Right lobe of liver (tissue), 6 donors: ENCODE measurements around the gene ZNF189. TPM values are rescaled to one million over a fixed set of nuclear protein-coding genes. Genes with fewer than 3 reads are reported as not detected.

Experiments used
- ATAC-seq, 4 donors: fragments of 200-7000 bp; cut with Tn5 transposase; one replicate each; pipeline ENCODE4 v1.9.1; 2020; ENCODE audit warnings: mild to moderate bottlenecking in 4 of 4, moderate library complexity in 4 of 4
- DNase-seq, 3 donors: peaks; one replicate each; pipeline ENCODE4 v3.0.0-alpha.2; 2020
- H3K27ac ChIP-seq, 3 donors: fragments of 200-600 bp; one replicate each; pipeline ENCODE4 v1.8.0; 2022
- H3K27me3 ChIP-seq, 2 donors: fragments of 200-600 bp; one replicate each; pipeline ENCODE4 v1.8.0; 2022
- H3K36me3 ChIP-seq, 4 donors: fragments of 200-600 bp; sonication (generic) in 1 of 4; one replicate each; pipeline versions ENCODE4 v1.5.1 to v1.8.0; 2017 to 2022; ENCODE audit warnings: control low read depth in 1 of 4
- H3K4me1 ChIP-seq, 4 donors: fragments of 200-600 bp; sonication (generic) in 1 of 4; one replicate each; pipeline versions ENCODE4 v1.5.1 to v1.8.0; 2017 to 2022; ENCODE audit warnings: control low read depth in 1 of 4
- H3K4me3 ChIP-seq, 3 donors: fragments of 200-600 bp; one replicate each; pipeline ENCODE4 v1.8.0; 2022
- H3K9me3 ChIP-seq, 4 donors: fragments of 200-600 bp; sonication (generic) in 1 of 4; one replicate each; pipeline versions ENCODE4 v1.5.1 to v1.8.0; 2017 to 2022; ENCODE audit warnings: control low read depth in 1 of 4
- POLR2A ChIP-seq: fragments of 450-650 bp; IDR thresholded peaks from one replicate; pipeline ENCODE4 v1.6.1; 2017; ENCODE audit warnings: antibody characterized with exemption, mild to moderate bottlenecking
- WGBS: methylation state at CpG from one replicate; pipeline ENCODE4 v1.1.6; 2018; ENCODE audit warnings: low coverage, low lambda C conversion rate; ENCODE audit not compliant: insufficient coverage; ENCODE audit errors: missing lambda C conversion rate; 5-methylcytosine and 5-hydroxymethylcytosine counted together
- intact Hi-C, 2 donors: fragments of 100-400 bp; cut with DNase I; formaldehyde crosslinking; loops; one replicate each; pipeline versions ENCODE4 v1.11.2 to v1.14.1; 2022
- total RNA-seq, 6 experiments: library from RNA; depleted of rRNA in 2 of 6; stranded (reverse); fragments of >200 nt in 2 of 6; fragmentation: NEBNext Ultra II Directional in 3 of 6; extraction: Animal tissue kit (Norgen Biotek cat#: 25700) in 3 of 6; gene quantifications; one replicate each; pipeline versions ENCODE4 v1.1.0 to v1.2.4, GENCODE V29; 2016 to 2023
- TF ChIP-seq, protein P1 (sequence below), 4 donors: fragments of 200-600 bp in 3 of 4; fragments of 450-650 bp in 1 of 4; IDR thresholded peaks; one replicate each; pipeline versions ENCODE4 v1.5.1 to v1.8.0; 2016 to 2022; ENCODE audit warnings: antibody characterized with exemption in 4 of 4, mild to moderate bottlenecking in 2 of 4
- donor health status: DM: no; HTN: yes; CAD: no.
- donor health status: DM: no; HTN: no; CAD: no.
- donor health status: DM: no; HTN: no; CAD: no.
- donor health status: DM: no; HTN: yes; CAD: no.
- donor health status: DM: no; HTN: yes; CAD: no.

Gene ZNF189
- total RNA-seq, 6 experiments from 2014 or later: 5.7 to 9.7 (median 8.2) TPM

DNA sequence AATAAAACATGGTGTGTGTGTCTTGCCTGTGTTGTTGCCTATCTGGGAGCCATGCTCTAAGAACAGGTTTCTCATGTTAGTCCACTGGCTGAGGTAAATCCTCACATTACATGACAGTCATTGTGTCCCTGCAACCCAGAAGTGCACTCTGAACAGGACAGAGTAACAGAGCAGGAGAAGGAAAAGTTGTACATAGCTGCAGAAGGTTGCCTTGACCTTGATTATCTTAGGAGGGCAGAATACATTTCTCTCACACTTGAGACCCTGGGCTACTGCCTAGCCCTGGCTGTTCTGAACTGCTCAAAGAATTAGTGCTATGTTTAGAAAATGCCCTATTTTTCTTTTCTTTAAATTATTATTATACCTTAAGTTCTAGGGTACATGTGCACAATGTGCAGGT lies 16.9 kb downstream of the ZNF189 start:
- no peak overlapping the region for H3K4me3 ChIP-seq
- H3K27me3 ChIP-seq: no peaks in the 10 kb centered on the region
- peaks cover 0 to 4% (median under 1%) of the 10 kb centered on the region in 4 donors for H3K36me3 ChIP-seq
- no peak for ATAC-seq
- peaks cover 0 to 21% (median 8%) of the 10 kb centered on the region in 4 donors for H3K9me3 ChIP-seq
- DNase-seq: no peak
- no peak overlapping the region for H3K27ac ChIP-seq
- H3K4me1 ChIP-seq: no peaks in the 10 kb centered on the region
- intact Hi-C loops: no loop called here
- TF ChIP-seq POLR2A: no peak

DNA sequence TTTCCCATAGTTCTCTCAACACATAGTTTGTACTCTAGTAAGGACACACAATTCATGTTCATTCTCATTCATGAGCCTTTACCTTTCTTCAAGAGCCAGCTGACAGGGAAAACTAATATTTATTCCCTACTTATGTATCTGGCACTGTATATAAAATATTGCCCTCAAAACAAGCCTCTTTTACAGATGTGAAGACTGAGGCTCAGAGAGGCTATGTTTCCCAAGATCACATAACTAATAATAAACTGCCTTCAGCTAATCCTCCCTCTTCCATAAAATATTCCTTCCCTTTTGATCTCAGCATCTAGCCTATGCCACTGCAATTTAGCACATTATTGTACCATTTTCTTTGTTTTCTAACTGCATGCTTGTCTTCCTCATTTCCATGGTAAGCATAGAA lies 18.7 kb downstream of the ZNF189 start:
- intact Hi-C loops: no loop called here
- peaks cover 0 to 10% (median 4%) of the 10 kb centered on the region in 4 donors for H3K4me1 ChIP-seq
- peak in 1 of 4 donors; percentile 24 for ATAC-seq
- H3K4me3 ChIP-seq: no peak overlapping the region
- no peak overlapping the region for H3K27ac ChIP-seq
- peaks cover 0 to 21% (median 10%) of the 10 kb centered on the region in 4 donors for H3K36me3 ChIP-seq
- H3K9me3 ChIP-seq: peaks cover 0 to 7% (median 3%) of the 10 kb centered on the region in 4 donors
- DNase-seq: no peak
- H3K27me3 ChIP-seq: no peaks in the 10 kb centered on the region
- TF ChIP-seq, protein P1, sequence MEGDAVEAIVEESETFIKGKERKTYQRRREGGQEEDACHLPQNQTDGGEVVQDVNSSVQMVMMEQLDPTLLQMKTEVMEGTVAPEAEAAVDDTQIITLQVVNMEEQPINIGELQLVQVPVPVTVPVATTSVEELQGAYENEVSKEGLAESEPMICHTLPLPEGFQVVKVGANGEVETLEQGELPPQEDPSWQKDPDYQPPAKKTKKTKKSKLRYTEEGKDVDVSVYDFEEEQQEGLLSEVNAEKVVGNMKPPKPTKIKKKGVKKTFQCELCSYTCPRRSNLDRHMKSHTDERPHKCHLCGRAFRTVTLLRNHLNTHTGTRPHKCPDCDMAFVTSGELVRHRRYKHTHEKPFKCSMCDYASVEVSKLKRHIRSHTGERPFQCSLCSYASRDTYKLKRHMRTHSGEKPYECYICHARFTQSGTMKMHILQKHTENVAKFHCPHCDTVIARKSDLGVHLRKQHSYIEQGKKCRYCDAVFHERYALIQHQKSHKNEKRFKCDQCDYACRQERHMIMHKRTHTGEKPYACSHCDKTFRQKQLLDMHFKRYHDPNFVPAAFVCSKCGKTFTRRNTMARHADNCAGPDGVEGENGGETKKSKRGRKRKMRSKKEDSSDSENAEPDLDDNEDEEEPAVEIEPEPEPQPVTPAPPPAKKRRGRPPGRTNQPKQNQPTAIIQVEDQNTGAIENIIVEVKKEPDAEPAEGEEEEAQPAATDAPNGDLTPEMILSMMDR (IDR thresholded peaks at IDR 0.05): no peak
- no peak for TF ChIP-seq POLR2A

DNA sequence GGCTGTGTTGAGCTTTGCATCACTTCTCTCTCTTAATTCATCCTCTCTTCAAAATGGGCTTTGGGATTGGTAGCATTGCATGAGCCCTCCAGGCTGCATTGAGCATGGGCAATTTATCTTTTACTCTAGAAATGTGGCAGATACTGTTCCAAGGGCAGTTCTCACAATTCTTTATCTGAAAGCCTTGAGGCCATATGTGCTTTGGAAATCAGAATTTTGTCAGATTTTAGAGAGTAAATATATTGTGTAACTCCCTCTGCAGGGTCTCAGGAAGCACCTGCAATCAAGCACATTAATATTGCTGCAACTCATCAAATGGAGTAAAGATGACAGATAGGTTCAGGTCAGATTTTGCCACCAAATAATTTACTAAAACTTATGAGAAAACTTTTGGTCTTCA lies 19.3 kb downstream of the ZNF189 start:
- H3K9me3 ChIP-seq: peaks cover 0 to 2% (median under 1%) of the 10 kb centered on the region in 4 donors
- peaks cover 0 to 16% (median 7%) of the 10 kb centered on the region in 4 donors for H3K4me1 ChIP-seq
- ATAC-seq: peak; percentile 3 to 43 (median 5)
- intact Hi-C loops: no loop called here
- peaks cover 0 to 25% (median 13%) of the 10 kb centered on the region in 4 donors for H3K36me3 ChIP-seq
- DNase-seq: no peak
- no peak overlapping the region for H3K4me3 ChIP-seq
- H3K27me3 ChIP-seq: no peaks in the 10 kb centered on the region
- peak; percentile 59 for TF ChIP-seq POLR2A
- TF ChIP-seq, protein P1 (IDR thresholded peaks at IDR 0.05): no peak
- peak overlapping the region in 1 of 3 donors; percentile 14 for H3K27ac ChIP-seq

DNA sequence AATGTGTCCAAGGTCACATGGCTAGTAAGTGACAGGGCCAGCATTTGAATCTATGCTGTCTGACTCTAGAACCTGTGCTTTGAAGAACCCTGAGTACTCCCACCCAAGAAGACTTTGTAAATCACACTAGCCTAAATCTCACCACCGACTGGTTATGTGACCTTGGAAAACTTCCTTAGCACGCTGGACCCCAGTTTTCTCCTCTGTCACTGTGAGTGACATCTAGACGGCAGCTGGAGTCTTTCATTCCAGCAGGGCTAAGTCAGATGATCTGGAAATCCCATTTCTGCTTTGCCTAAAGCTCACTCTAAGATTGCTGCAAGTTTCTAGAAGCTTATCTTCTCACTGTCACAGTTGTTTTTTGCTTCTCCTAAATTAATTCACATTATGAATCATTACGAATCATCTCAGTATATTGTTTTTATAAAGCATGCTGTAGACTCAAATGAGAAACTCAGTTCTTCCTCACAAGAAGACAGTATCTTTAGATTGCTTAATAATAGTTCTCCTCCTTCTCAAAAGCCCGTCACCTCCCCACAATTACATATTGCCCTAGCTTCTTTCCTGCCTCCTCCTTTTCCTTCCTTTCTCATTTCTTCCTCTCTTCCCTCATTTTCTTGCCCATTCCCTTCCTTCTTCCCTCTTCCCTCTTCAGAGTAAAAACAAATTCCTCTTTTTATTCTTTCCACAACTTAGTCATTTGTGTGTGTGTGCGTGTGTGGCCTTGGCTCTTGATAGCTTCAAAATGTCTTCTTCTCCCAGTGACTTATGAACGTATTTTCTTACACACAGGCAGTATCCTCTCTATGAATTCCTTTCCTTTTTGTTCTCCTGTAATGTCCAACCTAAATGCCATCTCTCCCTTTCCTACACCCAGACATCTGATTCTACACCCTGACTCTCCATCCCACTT lies 20.1 kb downstream of the ZNF189 start:
- intact Hi-C loops: no loop called here
- Histone ChIP-seq H3K27ac (peak overlapping the region in 1 of 3 donors; percentile 14), H3K4me3 (no peak overlapping the region), H3K36me3 (peaks cover 0 to 33% (median 17%) of the 10 kb centered on the region in 4 donors), H3K27me3 (no peaks in the 10 kb centered on the region), H3K4me1 (peaks cover 0 to 24% (median 11%) of the 10 kb centered on the region in 4 donors), H3K9me3 (no peaks in the 10 kb centered on the region)
- ATAC-seq: peak in 3 of 4 donors; percentile 4 to 42 (median 20)
- peak; percentile 46 for TF ChIP-seq POLR2A
- TF ChIP-seq, protein P1 (IDR thresholded peaks at IDR 0.05): no peak
- 26% methylated on average over 7 of the region's 7 CpGs for WGBS
- peak in 1 of 3 donors; percentile 58 for DNase-seq

DNA sequence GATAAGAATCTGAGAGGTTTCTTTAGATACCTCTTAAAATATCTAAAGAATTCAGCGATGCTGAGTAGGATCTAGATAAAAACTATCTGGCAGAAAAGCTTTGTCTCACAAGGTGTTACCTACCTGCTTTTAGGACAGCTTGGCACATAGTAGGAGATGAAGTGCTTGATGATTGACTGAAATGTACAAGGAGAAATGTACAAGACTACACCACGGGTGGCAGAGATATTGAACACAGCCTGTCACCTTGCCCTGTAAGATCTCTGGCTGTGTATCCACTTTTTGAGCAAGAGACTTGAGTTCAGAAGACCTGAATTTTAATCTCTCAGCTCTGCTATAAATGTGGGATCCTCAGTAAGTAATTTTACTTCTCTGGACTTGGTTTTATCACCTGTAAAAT lies 21.2 kb downstream of the ZNF189 start:
- WGBS: 22% methylated on average over 2 of the region's 2 CpGs
- intact Hi-C loops: no loop called here
- ATAC-seq (peak in 1 of 4 donors; percentile 1), DNase-seq (no peak)
- Histone ChIP-seq H3K27ac (no peak overlapping the region), H3K4me1 (peaks cover 0 to 33% (median 11%) of the 10 kb centered on the region in 4 donors), H3K4me3 (no peak overlapping the region), H3K9me3 (no peaks in the 10 kb centered on the region), H3K36me3 (peaks cover 0 to 43% (median 22%) of the 10 kb centered on the region in 4 donors), H3K27me3 (no peaks in the 10 kb centered on the region)
- peak; percentile 47 for TF ChIP-seq POLR2A
- TF ChIP-seq, protein P1 (IDR thresholded peaks at IDR 0.05): no peak
